Uterus (tissue), 4 donors: Measurements from ENCODE around the gene APOL4. TPM values are rescaled to one million over a fixed set of nuclear protein-coding genes. Genes with fewer than 3 reads are reported as not detected.
"Not testable (repeated sequence)": the region's sequence is repeated elsewhere in the genome, so short reads cannot be mapped to it uniquely, and the experiment has no call there.

ENCODE experiments used
- DNase-seq, 2 donors: peaks; one replicate each; pipeline ENCODE4 v3.0.0-alpha.2; 2019 to 2020
- H3K27ac ChIP-seq, 2 donors: fragments of 200-600 bp; sonication (generic); 1 replicate in 1 of 2; 2 replicates in 1 of 2; pipeline ENCODE4 v1.5.1; 2016 to 2018
- H3K27me3 ChIP-seq, 2 donors: fragments of 200-600 bp; sonication (generic); one replicate each; pipeline ENCODE4 v1.5.1; 2018 to 2019; ENCODE audit warnings: control low read depth in 1 of 2
- H3K36me3 ChIP-seq, 2 donors: fragments of 200-600 bp; sonication (generic); one replicate each; pipeline ENCODE4 v1.5.1; 2019; ENCODE audit warnings: control low read depth in 1 of 2
- H3K4me1 ChIP-seq, 2 donors: fragments of 200-600 bp; sonication (generic); one replicate each; pipeline ENCODE4 v1.5.1; 2018 to 2019; ENCODE audit warnings: control low read depth in 1 of 2
- H3K4me3 ChIP-seq, 2 donors: fragments of 200-600 bp; sonication (generic); 1 replicate in 1 of 2; 2 replicates in 1 of 2; pipeline ENCODE4 v1.5.1; 2018 to 2019; ENCODE audit warnings: mild to moderate bottlenecking in 1 of 2
- H3K9me3 ChIP-seq, 2 donors: fragments of 200-600 bp; sonication (generic); one replicate each; pipeline ENCODE4 v1.5.1; 2019; ENCODE audit warnings: control low read depth in 1 of 2
- CTCF ChIP-seq, 4 experiments: fragments of 200-600 bp in 2 of 4; fragments of 450-650 bp in 2 of 4; sonication (generic) in 2 of 4; IDR thresholded peaks; one replicate each; pipeline ENCODE4 v1.5.1; 2016 to 2019; ENCODE audit warnings: antibody characterized with exemption in 4 of 4, mild to moderate bottlenecking in 2 of 4, moderate library complexity in 1 of 4
- POLR2A ChIP-seq, 2 donors: fragments of 450-650 bp; IDR thresholded peaks; one replicate each; pipeline ENCODE4 v1.6.1; 2016; ENCODE audit warnings: antibody characterized with exemption in 2 of 2, mild to moderate bottlenecking in 1 of 2, moderate library complexity in 1 of 2
- intact Hi-C: fragments of 100-400 bp; cut with DNase I; formaldehyde crosslinking; loops from one replicate; pipeline ENCODE4 v1.15.1; 2023; ENCODE audit warnings: low total_unique reads
- total RNA-seq, 4 donors: library from RNA; depleted of rRNA in 3 of 4; stranded (reverse); fragments of >200 nt in 3 of 4; gene quantifications; one replicate each; pipeline versions ENCODE4 v1.1.0 to v1.2.4, GENCODE V29; 2014 to 2023
- donor health status: DM: yes; HTN: yes; CAD: no.

Gene APOL4
- total RNA-seq, 4 donors from 2014 or later: 1.0 to 35.2 (median 16.9) TPM; not detected in 1

- Histone ChIP-seq H3K9me3 (no peaks in the 10 kb centered on the region), H3K4me3 (no peak overlapping the region), H3K4me1 (peaks cover 4 to 20% of the 10 kb centered on the region in 2 donors), H3K36me3 (no peaks in the 10 kb centered on the region), H3K27ac (peak overlapping the region in 1 of 2 donors; percentile 90), H3K27me3 (no peaks in the 10 kb centered on the region)
- intact Hi-C loops: no loop called here
- DNase-seq: no peak
- TF ChIP-seq POLR2A (IDR thresholded peaks at IDR 0.05): no peak
- no peak for TF ChIP-seq CTCF (IDR thresholded peaks at IDR 0.05)
Measured at GRCh38 chr22:36235585-36235984, 34.0 kb upstream of the APOL4 start.

- TF ChIP-seq POLR2A (IDR thresholded peaks at IDR 0.05) (no peak), CTCF (IDR thresholded peaks at IDR 0.05) (no peak)
- H3K36me3 ChIP-seq: no peaks in the 10 kb centered on the region
- H3K27me3 ChIP-seq: no peaks in the 10 kb centered on the region
- H3K4me1 ChIP-seq: peaks cover 4 to 17% of the 10 kb centered on the region in 2 donors
- intact Hi-C loops: no loop called here
- no peaks in the 10 kb centered on the region for H3K9me3 ChIP-seq
- DNase-seq: no peak
- peak overlapping the region; percentile 50 to 68 for H3K27ac ChIP-seq
- no peak overlapping the region for H3K4me3 ChIP-seq
Measured at GRCh38 chr22:36234919-36235318, 33.3 kb upstream of the APOL4 start.

- Histone ChIP-seq H3K4me1 (peaks cover 4 to 15% of the 10 kb centered on the region in 2 donors), H3K36me3 (no peaks in the 10 kb centered on the region), H3K27ac (peak overlapping the region; percentile 50 to 68), H3K4me3 (no peak overlapping the region), H3K9me3 (no peaks in the 10 kb centered on the region), H3K27me3 (no peaks in the 10 kb centered on the region)
- TF ChIP-seq POLR2A (IDR thresholded peaks at IDR 0.05): no peak
- no peak for TF ChIP-seq CTCF (IDR thresholded peaks at IDR 0.05)
- DNase-seq: no peak
- intact Hi-C loops: no loop called here
Measured at GRCh38 chr22:36234213-36234612, 32.6 kb upstream of the APOL4 start.

DNA sequence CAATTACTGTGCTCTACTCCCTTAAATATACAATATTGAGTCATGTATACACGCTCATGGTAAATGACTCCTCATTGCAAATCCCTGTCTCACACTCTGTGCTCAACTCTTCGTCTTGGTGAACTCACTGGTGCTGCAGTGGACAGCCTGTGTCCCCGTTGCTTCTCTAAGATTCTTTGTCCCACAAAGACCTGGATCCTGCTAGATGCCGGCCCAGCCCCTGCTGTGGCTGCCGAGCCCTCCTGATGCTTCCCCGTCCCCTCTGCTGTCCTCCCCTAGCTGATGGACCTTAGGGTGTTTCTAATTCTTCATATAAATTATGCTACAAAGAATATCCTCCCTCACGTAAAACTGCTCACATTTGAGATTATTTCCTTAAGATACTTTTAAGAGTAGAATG is 32.2 kb upstream of the APOL4 start:
- Histone ChIP-seq H3K27ac (peak overlapping the region; percentile 50 to 68), H3K4me3 (no peak overlapping the region), H3K4me1 (peaks cover 4 to 15% of the 10 kb centered on the region in 2 donors), H3K36me3 (no peaks in the 10 kb centered on the region), H3K9me3 (no peaks in the 10 kb centered on the region), H3K27me3 (no peaks in the 10 kb centered on the region)
- TF ChIP-seq POLR2A (IDR thresholded peaks at IDR 0.05): no peak
- intact Hi-C loops: no loop called here
- DNase-seq: no peak

DNA sequence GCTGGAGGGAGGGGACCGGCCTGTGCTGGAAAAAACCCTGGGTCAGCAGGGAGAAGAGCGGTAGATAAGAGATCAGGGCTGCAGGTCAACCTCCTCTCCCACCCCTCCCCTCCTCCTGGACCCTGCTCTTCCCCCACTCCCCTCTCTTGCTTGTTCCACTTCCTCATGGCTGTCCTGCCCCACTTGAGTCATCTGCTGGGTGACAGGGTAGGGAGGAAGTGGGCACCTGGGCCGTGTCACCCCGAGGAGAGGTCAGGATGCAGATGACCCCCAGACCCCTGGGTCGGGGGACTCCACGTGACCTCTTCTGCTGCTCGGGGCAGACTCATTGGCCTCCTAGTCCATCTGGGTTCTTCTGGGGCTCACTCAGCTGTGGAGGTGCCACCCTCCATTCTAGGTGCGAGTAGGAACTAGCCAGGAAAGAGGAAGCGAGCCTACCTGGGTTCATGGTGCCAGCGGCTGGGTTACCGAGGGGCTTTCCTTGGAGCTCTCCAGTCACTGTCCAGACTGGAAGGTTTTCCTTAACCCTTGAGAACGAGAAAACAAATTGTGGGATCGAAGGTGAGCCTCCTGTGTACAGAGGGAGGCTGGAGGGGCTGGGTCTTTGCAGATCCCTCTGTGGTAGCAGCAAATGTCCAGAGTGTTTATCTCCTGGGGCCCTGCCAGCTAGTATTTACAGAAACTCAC is 31.2 kb upstream of the APOL4 start:
- H3K9me3 ChIP-seq: no peaks in the 10 kb centered on the region
- no peak overlapping the region for H3K27ac ChIP-seq
- intact Hi-C loops: no loop called here
- H3K4me1 ChIP-seq: peaks cover 4 to 13% of the 10 kb centered on the region in 2 donors
- H3K36me3 ChIP-seq: no peaks in the 10 kb centered on the region
- H3K4me3 ChIP-seq: no peak overlapping the region
- no peak for TF ChIP-seq CTCF (IDR thresholded peaks at IDR 0.05)
- no peak for TF ChIP-seq POLR2A (IDR thresholded peaks at IDR 0.05)
- DNase-seq: no peak
- H3K27me3 ChIP-seq: no peaks in the 10 kb centered on the region

- H3K9me3 ChIP-seq, H3K27me3 ChIP-seq, H3K27ac ChIP-seq, H3K4me1 ChIP-seq, H3K4me3 ChIP-seq, H3K36me3 ChIP-seq, DNase-seq, intact Hi-C loops: not testable (repeated sequence)
Measured at GRCh38 chr22:36231051-36231450, 29.4 kb upstream of the APOL4 start.

DNA sequence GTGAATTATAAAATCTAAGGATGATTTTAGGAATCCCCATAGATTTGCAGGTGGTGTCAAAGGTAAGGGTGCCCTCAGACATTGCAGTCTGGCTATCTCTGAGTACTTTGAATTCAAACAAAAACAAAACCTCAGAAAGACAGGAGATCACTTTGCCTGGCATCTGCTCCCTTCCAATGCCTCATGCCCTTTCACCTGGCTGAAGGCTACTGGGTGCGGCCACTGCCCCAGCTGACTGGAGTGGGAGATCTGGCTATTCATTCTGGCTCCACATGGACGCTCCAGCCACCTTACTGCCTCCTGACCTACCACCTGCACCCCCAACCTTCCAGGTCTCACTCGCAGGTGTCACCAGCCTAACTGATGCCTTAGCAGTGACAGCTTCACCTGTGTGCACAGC is 28.0 kb upstream of the APOL4 start:
- H3K4me1 ChIP-seq, H3K9me3 ChIP-seq, H3K27me3 ChIP-seq, H3K36me3 ChIP-seq, H3K27ac ChIP-seq, intact Hi-C loops, H3K4me3 ChIP-seq, DNase-seq: not testable (repeated sequence)
